Measurements from ENCODE around the gene CEP43.

- TF ChIP-seq, protein P1, sequence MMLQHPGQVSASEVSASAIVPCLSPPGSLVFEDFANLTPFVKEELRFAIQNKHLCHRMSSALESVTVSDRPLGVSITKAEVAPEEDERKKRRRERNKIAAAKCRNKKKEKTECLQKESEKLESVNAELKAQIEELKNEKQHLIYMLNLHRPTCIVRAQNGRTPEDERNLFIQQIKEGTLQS (IDR thresholded peaks at IDR 0.05; ENCODE audit: borderline replicate concordance, extremely low read depth, low read depth, low read length) = no peak
- TF ChIP-seq POLR2AphosphoS2 (IDR thresholded peaks at IDR 0.05; ENCODE audit: low read depth, low read length) = no peak
- peak; percentile 12 for TF ChIP-seq PBX3 (IDR thresholded peaks at IDR 0.05; ENCODE audit: insufficient replicate concordance, low read depth, low read length)
- TF ChIP-seq, protein P2, sequence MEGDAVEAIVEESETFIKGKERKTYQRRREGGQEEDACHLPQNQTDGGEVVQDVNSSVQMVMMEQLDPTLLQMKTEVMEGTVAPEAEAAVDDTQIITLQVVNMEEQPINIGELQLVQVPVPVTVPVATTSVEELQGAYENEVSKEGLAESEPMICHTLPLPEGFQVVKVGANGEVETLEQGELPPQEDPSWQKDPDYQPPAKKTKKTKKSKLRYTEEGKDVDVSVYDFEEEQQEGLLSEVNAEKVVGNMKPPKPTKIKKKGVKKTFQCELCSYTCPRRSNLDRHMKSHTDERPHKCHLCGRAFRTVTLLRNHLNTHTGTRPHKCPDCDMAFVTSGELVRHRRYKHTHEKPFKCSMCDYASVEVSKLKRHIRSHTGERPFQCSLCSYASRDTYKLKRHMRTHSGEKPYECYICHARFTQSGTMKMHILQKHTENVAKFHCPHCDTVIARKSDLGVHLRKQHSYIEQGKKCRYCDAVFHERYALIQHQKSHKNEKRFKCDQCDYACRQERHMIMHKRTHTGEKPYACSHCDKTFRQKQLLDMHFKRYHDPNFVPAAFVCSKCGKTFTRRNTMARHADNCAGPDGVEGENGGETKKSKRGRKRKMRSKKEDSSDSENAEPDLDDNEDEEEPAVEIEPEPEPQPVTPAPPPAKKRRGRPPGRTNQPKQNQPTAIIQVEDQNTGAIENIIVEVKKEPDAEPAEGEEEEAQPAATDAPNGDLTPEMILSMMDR (IDR thresholded peaks at IDR 0.05 in 2 of 3, conservative IDR thresholded peaks at IDR 0.05 in 1 of 3; ENCODE audit: control insufficient read depth in 2 of 3, extremely low read depth in 1 of 3, insufficient read depth in 1 of 3, low read depth in 3 of 3, low read length in 3 of 3) = no peak
- no peak for TF ChIP-seq BRCA1 (IDR thresholded peaks at IDR 0.05; ENCODE audit: low read depth, low read length)
- TF ChIP-seq CHD4 (IDR thresholded peaks at IDR 0.05) = no peak
- TF ChIP-seq CEBPB (IDR thresholded peaks at IDR 0.05; ENCODE audit: borderline replicate concordance in 1 of 2, low read depth in 2 of 2, low read length in 2 of 2) = no peak
- no peak for TF ChIP-seq SPI1 (IDR thresholded peaks at IDR 0.05; ENCODE audit: borderline replicate concordance, insufficient read depth, low read depth, low read length)
- no peak for TF ChIP-seq HDAC2 (IDR thresholded peaks at IDR 0.05)
- TF ChIP-seq, protein P3, sequence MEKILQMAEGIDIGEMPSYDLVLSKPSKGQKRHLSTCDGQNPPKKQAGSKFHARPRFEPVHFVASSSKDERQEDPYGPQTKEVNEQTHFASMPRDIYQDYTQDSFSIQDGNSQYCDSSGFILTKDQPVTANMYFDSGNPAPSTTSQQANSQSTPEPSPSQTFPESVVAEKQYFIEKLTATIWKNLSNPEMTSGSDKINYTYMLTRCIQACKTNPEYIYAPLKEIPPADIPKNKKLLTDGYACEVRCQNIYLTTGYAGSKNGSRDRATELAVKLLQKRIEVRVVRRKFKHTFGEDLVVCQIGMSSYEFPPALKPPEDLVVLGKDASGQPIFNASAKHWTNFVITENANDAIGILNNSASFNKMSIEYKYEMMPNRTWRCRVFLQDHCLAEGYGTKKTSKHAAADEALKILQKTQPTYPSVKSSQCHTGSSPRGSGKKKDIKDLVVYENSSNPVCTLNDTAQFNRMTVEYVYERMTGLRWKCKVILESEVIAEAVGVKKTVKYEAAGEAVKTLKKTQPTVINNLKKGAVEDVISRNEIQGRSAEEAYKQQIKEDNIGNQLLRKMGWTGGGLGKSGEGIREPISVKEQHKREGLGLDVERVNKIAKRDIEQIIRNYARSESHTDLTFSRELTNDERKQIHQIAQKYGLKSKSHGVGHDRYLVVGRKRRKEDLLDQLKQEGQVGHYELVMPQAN (conservative IDR thresholded peaks at IDR 0.05) = no peak
- TF ChIP-seq SMC3 (IDR thresholded peaks at IDR 0.05; ENCODE audit: borderline replicate concordance, low read length) = no peak
- no peak for TF ChIP-seq CREB1 (IDR thresholded peaks at IDR 0.05; ENCODE audit: low read depth)
- TF ChIP-seq, protein P4, sequence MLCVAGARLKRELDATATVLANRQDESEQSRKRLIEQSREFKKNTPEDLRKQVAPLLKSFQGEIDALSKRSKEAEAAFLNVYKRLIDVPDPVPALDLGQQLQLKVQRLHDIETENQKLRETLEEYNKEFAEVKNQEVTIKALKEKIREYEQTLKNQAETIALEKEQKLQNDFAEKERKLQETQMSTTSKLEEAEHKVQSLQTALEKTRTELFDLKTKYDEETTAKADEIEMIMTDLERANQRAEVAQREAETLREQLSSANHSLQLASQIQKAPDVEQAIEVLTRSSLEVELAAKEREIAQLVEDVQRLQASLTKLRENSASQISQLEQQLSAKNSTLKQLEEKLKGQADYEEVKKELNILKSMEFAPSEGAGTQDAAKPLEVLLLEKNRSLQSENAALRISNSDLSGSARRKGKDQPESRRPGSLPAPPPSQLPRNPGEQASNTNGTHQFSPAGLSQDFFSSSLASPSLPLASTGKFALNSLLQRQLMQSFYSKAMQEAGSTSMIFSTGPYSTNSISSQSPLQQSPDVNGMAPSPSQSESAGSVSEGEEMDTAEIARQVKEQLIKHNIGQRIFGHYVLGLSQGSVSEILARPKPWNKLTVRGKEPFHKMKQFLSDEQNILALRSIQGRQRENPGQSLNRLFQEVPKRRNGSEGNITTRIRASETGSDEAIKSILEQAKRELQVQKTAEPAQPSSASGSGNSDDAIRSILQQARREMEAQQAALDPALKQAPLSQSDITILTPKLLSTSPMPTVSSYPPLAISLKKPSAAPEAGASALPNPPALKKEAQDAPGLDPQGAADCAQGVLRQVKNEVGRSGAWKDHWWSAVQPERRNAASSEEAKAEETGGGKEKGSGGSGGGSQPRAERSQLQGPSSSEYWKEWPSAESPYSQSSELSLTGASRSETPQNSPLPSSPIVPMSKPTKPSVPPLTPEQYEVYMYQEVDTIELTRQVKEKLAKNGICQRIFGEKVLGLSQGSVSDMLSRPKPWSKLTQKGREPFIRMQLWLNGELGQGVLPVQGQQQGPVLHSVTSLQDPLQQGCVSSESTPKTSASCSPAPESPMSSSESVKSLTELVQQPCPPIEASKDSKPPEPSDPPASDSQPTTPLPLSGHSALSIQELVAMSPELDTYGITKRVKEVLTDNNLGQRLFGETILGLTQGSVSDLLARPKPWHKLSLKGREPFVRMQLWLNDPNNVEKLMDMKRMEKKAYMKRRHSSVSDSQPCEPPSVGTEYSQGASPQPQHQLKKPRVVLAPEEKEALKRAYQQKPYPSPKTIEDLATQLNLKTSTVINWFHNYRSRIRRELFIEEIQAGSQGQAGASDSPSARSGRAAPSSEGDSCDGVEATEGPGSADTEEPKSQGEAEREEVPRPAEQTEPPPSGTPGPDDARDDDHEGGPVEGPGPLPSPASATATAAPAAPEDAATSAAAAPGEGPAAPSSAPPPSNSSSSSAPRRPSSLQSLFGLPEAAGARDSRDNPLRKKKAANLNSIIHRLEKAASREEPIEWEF (IDR thresholded peaks at IDR 0.05; ENCODE audit: insufficient replicate concordance, low read depth, low read length) = no peak
Observed at GRCh38 chr6:166949528-166950442, 49.4 kb upstream of the CEP43 start.
